ENCODE data around the gene DRG1. TPM values are rescaled to one million over a fixed set of nuclear protein-coding genes. Genes with fewer than 3 reads are reported as not detected.
"Not testable (repeated sequence)": the region's sequence is repeated elsewhere in the genome, so short reads cannot be mapped to it uniquely, and the experiment has no call there.

Gene DRG1
- total RNA-seq, 8 experiments from 2014 or later = 56.4 to 84.8 (median 67.7) TPM

GRCh38 chr22:31446767-31447166, 47.4 kb downstream of the DRG1 start:
- in situ Hi-C loops (cut with MboI; ENCODE audit: low pct_unique_long_range_greater_than_20kb in 2 of 9, low sequenced_read_pairs in 9 of 9, unreplicated experiment in 9 of 9) = no loop called here
- Histone ChIP-seq H3K4me3 (no peak overlapping the region), H3K4me1 (replicated peaks in 1 of 2) (no peaks in the 10 kb centered on the region), H3K27ac (no peak overlapping the region)
- ATAC-seq (replicated peaks in 6 of 8) = no peak
- 79 to 100% (median 98%) methylated on average over 1 to 2 of the region's 2 CpGs for WGBS, 10 experiments

GRCh38 chr22:31447337-31447736, 47.9 kb downstream of the DRG1 start:
- 82 to 100% (median 98%) methylated on average over 1 to 3 of the region's 3 CpGs; no CpG with 5 or more reads in 2 of the 10 experiments for WGBS, 10 experiments

GRCh38 chr22:31448382-31448781, 49.0 kb downstream of the DRG1 start:
- in situ Hi-C loops (cut with MboI; ENCODE audit: low pct_unique_long_range_greater_than_20kb in 2 of 9, low sequenced_read_pairs in 9 of 9, unreplicated experiment in 9 of 9) = no loop called here
- Histone ChIP-seq H3K4me3 (no peak overlapping the region), H3K27ac (no peak overlapping the region), H3K4me1 (replicated peaks in 1 of 2) (no peaks in the 10 kb centered on the region)
- ATAC-seq (replicated peaks in 6 of 8) = peak in 1 of 8 experiments; percentile 14
- WGBS, 10 experiments = 80 to 100% (median 100%) methylated on average over 1 to 2 of the region's 2 CpGs; no CpG with 5 or more reads in 1 of the 10 experiments

More at GRCh38 chr22:31447337-31447736, 47.9 kb downstream of the DRG1 start:
- in situ Hi-C loops (cut with MboI; ENCODE audit: low pct_unique_long_range_greater_than_20kb in 2 of 9, low sequenced_read_pairs in 9 of 9, unreplicated experiment in 9 of 9) = no loop called here
- H3K4me1 ChIP-seq (replicated peaks in 1 of 2) = no peaks in the 10 kb centered on the region
- no peak overlapping the region for H3K4me3 ChIP-seq
- no peak overlapping the region for H3K27ac ChIP-seq
- no peak for ATAC-seq (replicated peaks in 6 of 8)

- in situ Hi-C loops (cut with MboI; ENCODE audit: low pct_unique_long_range_greater_than_20kb in 2 of 9, low sequenced_read_pairs in 9 of 9, unreplicated experiment in 9 of 9) = no loop called here
- no peak for ATAC-seq (replicated peaks in 6 of 8)
These were observed 50.1 kb downstream of the DRG1 start for GRCh38 chr22:31449506-31449905.

GRCh38 chr22:31451709-31452571, 52.5 kb downstream of the DRG1 start:
- in situ Hi-C loops (cut with MboI; ENCODE audit: low pct_unique_long_range_greater_than_20kb in 2 of 9, low sequenced_read_pairs in 9 of 9, unreplicated experiment in 9 of 9) = no loop called here
- no peak overlapping the region for H3K4me3 ChIP-seq
- WGBS, 10 experiments = 38 to 100% (median 78%) methylated on average over 1 to 5 of the region's 5 CpGs; no CpG with 5 or more reads in 2 of the 10 experiments
- peak in 4 of 8 experiments; percentile 23 to 80 (median 78) for ATAC-seq (replicated peaks in 6 of 8)
- H3K4me1 ChIP-seq (replicated peaks in 1 of 2) = no peaks in the 10 kb centered on the region
- no peak overlapping the region for H3K27ac ChIP-seq

More at GRCh38 chr22:31449506-31449905, 50.1 kb downstream of the DRG1 start:
- 76 to 100% (median 91%) methylated on average over 1 to 4 of the region's 4 CpGs; no CpG with 5 or more reads in 6 of the 10 experiments for WGBS, 10 experiments
- H3K27ac ChIP-seq = no peak overlapping the region
- H3K4me1 ChIP-seq (replicated peaks in 1 of 2) = no peaks in the 10 kb centered on the region
- no peak overlapping the region for H3K4me3 ChIP-seq

- Histone ChIP-seq H3K27ac (no peak overlapping the region), H3K4me1 (replicated peaks in 1 of 2) (no peaks in the 10 kb centered on the region), H3K4me3 (no peak overlapping the region)
- no peak for ATAC-seq (replicated peaks in 6 of 8)
- in situ Hi-C loops (cut with MboI; ENCODE audit: low pct_unique_long_range_greater_than_20kb in 2 of 9, low sequenced_read_pairs in 9 of 9, unreplicated experiment in 9 of 9) = no loop called here
- 80 to 100% (median 100%) methylated on average over 1 to 3 of the region's 3 CpGs; no CpG with 5 or more reads in 2 of the 10 experiments for WGBS, 10 experiments
These were observed 62.3 kb downstream of the DRG1 start for GRCh38 chr22:31461699-31462098.

- 46 to 100% (median 91%) methylated on average over 1 to 2 of the region's 2 CpGs; no CpG with 5 or more reads in 1 of the 10 experiments for WGBS, 10 experiments
- Histone ChIP-seq H3K4me1 (replicated peaks in 1 of 2) (no peaks in the 10 kb centered on the region), H3K27ac (no peak overlapping the region), H3K4me3 (no peak overlapping the region)
- peak in 1 of 8 experiments; percentile 54 for ATAC-seq (replicated peaks in 6 of 8)
- in situ Hi-C loops (cut with MboI; ENCODE audit: low pct_unique_long_range_greater_than_20kb in 2 of 9, low sequenced_read_pairs in 9 of 9, unreplicated experiment in 9 of 9) = no loop called here
These were observed 65.9 kb downstream of the DRG1 start for GRCh38 chr22:31465307-31465706.

- in situ Hi-C loops (cut with MboI; ENCODE audit: low pct_unique_long_range_greater_than_20kb in 2 of 9, low sequenced_read_pairs in 9 of 9, unreplicated experiment in 9 of 9) = no loop called here
- no peak overlapping the region for H3K4me3 ChIP-seq
- WGBS, 10 experiments = 100% methylated on average over 1 to 2 of the region's 2 CpGs
- no peak overlapping the region for H3K27ac ChIP-seq
- ATAC-seq (replicated peaks in 6 of 8) = no peak
- H3K4me1 ChIP-seq (replicated peaks in 1 of 2) = no peaks in the 10 kb centered on the region
These were observed 75.3 kb downstream of the DRG1 start for GRCh38 chr22:31474743-31475142.

- ATAC-seq (replicated peaks in 6 of 8) = no peak
- WGBS, 10 experiments = 77 to 100% (median 100%) methylated on average over 1 to 3 of the region's 3 CpGs; no CpG with 5 or more reads in 3 of the 10 experiments
- Histone ChIP-seq H3K4me1 (replicated peaks in 1 of 2) (no peaks in the 10 kb centered on the region), H3K27ac (no peak overlapping the region), H3K4me3 (no peak overlapping the region)
- in situ Hi-C loops (cut with MboI; ENCODE audit: low pct_unique_long_range_greater_than_20kb in 2 of 9, low sequenced_read_pairs in 9 of 9, unreplicated experiment in 9 of 9) = no loop called here
These were observed 76.4 kb downstream of the DRG1 start for GRCh38 chr22:31475800-31476199.

- in situ Hi-C loops (cut with MboI; ENCODE audit: low pct_unique_long_range_greater_than_20kb in 2 of 9, low sequenced_read_pairs in 9 of 9, unreplicated experiment in 9 of 9) = no loop called here
These were observed 77.9 kb downstream of the DRG1 start for GRCh38 chr22:31477329-31477728.

GRCh38 chr22:31481129-31481528, 81.7 kb downstream of the DRG1 start:
- no peak overlapping the region for H3K4me3 ChIP-seq
- H3K27ac ChIP-seq = no peak overlapping the region
- no peak for ATAC-seq (replicated peaks in 6 of 8)
- no peaks in the 10 kb centered on the region for H3K4me1 ChIP-seq (replicated peaks in 1 of 2)
- in situ Hi-C loops (cut with MboI; ENCODE audit: low pct_unique_long_range_greater_than_20kb in 2 of 9, low sequenced_read_pairs in 9 of 9, unreplicated experiment in 9 of 9) = no loop called here
- WGBS, 10 experiments = 80 to 100% (median 93%) methylated on average over 1 to 3 of the region's 3 CpGs; no CpG with 5 or more reads in 3 of the 10 experiments

More at GRCh38 chr22:31477329-31477728, 77.9 kb downstream of the DRG1 start:
- 80 to 100% (median 96%) methylated on average over 1 to 4 of the region's 4 CpGs; no CpG with 5 or more reads in 1 of the 10 experiments for WGBS, 10 experiments
- Histone ChIP-seq H3K27ac (no peak overlapping the region), H3K4me3 (no peak overlapping the region), H3K4me1 (replicated peaks in 1 of 2) (no peaks in the 10 kb centered on the region)
- no peak for ATAC-seq (replicated peaks in 6 of 8)

GRCh38 chr22:31482470-31482869, 83.1 kb downstream of the DRG1 start:
- H3K4me1 ChIP-seq (replicated peaks in 1 of 2); H3K4me3 ChIP-seq; ATAC-seq (replicated peaks in 6 of 8); H3K27ac ChIP-seq; in situ Hi-C loops (cut with MboI; ENCODE audit: low pct_unique_long_range_greater_than_20kb in 2 of 9, low sequenced_read_pairs in 9 of 9, unreplicated experiment in 9 of 9): not testable (repeated sequence)
- 82 to 100% (median 97%) methylated on average over 1 to 5 of the region's 8 CpGs; no CpG with 5 or more reads in 2 of the 10 experiments for WGBS, 10 experiments

All from motor neuron (in vitro differentiated cells).